Measurements from ENCODE around the gene MS4A13. TPM values are rescaled to one million over a fixed set of nuclear protein-coding genes. Genes with fewer than 3 reads are reported as not detected.
A peak's percentile ranks its signal among the peaks of the same experiment; 100 is the strongest.
"Not testable (repeated sequence)": the region's sequence is repeated elsewhere in the genome, so short reads cannot be mapped to it uniquely, and the experiment has no call there.

MS4A13 gene, protein sequence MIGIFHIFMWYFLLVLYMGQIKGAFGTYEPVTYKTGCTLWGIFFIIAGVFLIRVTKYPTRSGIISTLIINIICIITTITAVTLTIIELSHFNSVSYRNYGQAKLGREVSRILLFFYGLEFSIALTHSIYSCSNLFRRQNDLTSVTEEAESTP
- total RNA-seq (2014; rRNA removed; shearing (Covaris generic)) = 0.86 TPM in 1 of 2 replicates, not detected in the other

DNA sequence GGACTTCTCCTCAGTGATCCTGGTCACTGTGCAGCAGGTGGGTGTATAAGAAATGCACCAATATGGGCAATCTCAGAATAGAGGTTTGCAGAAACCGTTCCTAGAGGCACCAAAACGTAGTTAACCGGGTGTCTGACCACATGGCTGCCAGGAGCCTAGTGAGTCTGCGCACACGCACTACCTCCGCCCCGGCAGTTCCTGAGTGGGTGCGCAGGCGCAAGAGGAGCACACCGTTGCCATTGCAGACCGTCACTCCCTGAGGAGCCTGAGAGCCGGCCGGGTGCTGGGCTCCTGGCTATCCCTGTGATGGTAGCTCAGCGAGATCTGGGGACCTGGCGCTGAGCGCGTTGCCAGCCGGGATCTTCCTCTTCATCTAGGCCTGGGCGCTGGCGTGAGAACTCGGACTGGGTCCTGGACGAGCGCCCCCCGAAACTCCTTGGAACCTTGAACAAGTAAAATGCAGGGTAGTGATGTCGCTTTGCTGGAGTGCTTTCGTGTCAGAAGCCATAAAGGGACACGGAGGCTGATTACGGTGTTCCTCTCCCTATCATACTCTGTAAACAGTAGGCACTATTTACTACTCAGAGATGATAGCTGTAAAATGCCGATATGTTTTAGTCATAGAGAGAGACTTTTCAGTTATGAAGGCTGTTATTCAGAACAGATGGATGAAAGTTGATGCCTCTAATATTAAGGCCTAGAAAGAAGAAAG is at the start of gene MS4A13:
MS4A13 (plus strand) TSS at position 249 of the 712 bp plus-strand sequence. CDS start 2,692 bp downstream, outside the sequence.
- DNase-seq (ENCODE audit: low read depth) = peak; percentile 95

DNA sequence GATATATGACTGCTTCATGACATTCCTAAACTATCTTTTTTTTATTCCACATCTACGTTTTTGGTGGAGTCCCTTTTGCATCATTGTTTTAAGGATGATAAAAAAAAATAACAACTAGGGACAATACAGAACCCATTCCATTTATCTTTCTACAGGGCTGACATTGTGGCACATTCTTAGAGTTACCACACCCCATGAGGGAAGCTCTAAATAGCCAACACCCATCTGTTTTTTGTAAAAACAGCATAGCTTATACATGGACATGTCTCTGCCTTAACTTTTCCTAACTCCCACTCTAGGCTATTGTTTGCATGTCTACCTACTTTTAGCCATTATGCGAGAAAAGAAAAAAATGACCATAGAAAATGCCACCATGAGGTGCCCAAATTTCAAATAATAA is 46.4 kb upstream of the MS4A13 start:
- no peak for DNase-seq (ENCODE audit: low read depth)

DNA sequence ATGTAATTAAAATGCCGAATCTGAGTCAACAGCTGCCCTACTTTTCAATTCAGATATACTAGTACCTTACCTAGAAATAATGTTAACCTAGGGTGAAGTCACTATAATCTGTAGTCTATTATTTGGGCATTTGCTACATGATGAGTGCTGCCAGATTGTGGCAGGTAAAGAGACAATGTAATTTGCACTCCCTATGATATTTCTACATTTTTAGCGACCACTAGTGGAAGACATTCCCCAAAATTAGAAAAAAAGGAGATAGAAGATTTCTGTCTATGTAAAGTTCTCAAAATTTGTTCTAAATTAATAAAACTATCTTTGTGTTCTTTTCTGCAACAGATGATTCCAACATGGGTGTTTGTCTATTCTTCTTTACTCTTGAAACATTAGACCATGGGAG is 45.5 kb upstream of the MS4A13 start:
- DNase-seq (ENCODE audit: low read depth) = no peak

DNA sequence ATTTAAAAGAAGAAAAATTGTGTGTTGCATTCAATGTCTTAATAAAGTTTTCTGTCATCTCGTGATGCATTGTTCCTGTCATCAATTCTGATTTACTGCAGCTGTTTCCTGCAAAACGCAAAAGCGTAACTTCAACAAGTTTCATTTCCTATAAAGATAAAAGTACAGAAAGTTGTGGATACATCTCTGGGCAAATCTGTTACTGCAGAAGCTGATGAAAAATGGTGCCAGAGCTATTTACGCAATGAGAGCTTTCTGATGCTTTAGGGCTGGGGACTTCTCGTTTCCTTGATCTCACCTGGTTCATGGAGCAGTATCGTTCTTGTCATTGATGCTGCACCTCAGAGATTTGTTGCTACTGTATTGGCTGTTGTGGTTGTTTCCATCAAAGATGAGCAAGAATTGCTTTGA is 38.2 kb upstream of the MS4A13 start:
- DNase-seq (ENCODE audit: low read depth) = no peak

DNA sequence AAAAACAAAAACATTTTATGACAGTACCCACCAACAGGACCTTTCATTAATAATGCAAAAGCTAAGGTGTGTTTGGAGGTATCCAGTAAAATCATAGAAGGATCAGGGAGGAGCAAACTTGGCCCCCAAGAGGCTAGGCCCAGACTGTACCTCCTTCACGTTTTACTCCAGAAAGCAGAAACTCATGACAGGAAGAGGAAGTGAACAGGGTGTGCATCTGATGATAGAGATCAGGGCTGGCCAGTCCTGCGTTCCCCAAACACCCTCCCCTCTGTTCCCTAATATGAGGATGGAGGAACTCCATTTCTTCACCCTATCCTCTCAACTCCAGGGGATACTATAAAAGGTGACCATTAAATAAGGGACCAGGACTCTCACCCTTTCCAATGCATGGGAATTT is 32.8 kb upstream of the MS4A13 start:
- no peak for DNase-seq (ENCODE audit: low read depth)

DNA sequence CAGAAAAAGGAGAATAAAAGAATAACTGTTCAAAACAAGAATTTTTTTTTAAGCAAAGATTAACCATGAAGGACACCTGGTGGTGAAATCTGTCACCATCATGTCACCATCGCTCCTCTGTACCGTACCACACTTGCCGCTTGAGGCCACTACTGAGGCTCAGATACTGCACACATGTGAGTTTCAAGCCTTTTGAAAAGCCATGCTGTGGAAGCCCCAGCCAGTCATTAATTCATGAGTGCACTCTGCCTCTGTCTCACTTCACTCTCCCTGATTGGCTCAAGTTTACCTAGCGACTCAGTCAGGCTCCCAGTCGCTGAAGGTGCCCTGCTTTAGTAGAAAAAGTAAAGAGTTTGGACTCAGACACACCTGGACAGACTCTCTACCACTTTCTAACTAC is 29.2 kb upstream of the MS4A13 start:
- peak; percentile 60 for DNase-seq (ENCODE audit: low read depth)

DNA sequence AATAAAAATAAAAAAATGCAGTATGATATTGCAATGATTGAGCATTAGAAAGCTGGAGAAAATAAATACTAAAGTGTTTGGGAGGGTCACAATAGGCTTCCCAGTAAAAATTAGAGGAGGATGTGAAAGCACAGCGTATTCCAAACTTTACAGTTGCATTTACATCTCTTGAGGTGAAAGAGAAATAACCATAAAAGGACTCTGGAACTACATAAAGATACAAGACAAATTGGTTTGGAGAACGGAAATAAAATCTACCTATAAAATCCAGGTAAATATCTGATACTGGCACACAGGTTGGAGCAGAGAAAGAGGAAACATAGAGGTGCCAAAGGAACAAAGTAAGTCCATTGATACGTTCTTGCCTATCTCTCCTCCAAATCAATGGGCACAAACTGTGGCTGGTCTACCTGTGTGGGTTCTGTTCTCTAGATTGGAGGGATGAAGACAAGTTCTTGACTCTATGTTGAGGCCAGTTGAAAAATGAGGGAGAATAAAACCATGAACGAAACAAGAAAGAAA is 22.6 kb upstream of the MS4A13 start, which contains the start of gene MS4A12:
MS4A12 (plus strand) TSS at position 291 of the 522 bp plus-strand sequence. CDS start 4,541 bp downstream, outside the sequence.
- no peak for DNase-seq (ENCODE audit: low read depth)

DNA sequence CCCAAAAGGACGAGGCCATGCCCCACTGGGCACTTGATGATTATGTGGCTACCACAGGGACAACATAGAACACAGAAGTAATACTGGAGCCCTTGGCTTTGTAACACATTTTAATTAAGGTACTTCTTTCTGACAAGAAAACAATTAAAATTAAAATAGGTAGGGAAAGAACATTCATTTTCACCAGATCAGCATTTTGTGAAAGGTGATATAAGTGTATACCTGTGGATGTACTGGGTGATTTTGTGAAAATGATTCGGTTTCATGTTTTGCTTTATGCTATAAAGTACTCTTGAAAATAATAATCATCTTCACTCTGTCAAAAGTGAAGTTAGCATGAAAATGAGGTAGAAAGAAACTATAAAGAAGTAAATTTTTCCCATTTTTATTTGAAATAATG is 21.7 kb upstream of the MS4A13 start:
- DNase-seq (ENCODE audit: low read depth) = no peak

DNA sequence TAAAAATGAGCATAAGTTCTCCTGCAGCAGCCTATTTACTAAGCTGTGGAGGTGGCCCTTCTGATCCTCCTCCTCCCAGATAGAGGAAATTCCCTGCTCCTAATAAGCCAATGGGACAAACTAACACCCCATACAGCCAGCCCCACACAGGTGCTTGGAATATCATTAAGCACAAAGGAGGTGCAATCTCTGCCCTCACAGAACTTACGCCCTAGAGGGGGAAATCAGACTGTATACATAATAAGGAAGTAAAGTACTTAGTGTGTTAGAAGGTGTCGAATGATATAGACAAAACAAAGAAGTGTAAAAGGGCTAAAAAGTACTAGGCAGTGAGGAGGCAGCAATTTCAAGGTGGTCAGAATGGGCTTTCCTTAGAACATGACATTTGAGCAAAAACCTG is 16.8 kb upstream of the MS4A13 start:
- no peak for DNase-seq (ENCODE audit: low read depth)

DNA sequence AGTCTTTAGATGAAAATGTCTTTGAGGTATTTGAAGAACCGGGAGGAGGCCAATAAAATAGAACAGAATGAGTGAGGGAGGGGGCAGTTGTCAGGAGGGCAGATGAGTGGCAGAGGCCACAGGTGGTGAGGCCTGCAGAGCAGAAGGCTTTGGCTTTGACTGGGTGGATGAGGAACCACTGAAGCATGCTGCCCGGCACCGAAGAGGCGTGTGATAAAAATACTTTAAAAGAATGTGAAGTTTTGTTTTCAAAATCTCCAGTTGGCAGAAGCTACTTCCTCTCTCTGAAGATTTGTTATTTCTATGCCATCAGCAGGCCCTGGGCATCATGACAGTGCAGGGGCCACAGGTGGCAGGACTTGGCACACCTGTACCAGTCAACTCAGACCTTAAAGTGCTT is 16.3 kb upstream of the MS4A13 start:
- no peak for DNase-seq (ENCODE audit: low read depth)

DNA sequence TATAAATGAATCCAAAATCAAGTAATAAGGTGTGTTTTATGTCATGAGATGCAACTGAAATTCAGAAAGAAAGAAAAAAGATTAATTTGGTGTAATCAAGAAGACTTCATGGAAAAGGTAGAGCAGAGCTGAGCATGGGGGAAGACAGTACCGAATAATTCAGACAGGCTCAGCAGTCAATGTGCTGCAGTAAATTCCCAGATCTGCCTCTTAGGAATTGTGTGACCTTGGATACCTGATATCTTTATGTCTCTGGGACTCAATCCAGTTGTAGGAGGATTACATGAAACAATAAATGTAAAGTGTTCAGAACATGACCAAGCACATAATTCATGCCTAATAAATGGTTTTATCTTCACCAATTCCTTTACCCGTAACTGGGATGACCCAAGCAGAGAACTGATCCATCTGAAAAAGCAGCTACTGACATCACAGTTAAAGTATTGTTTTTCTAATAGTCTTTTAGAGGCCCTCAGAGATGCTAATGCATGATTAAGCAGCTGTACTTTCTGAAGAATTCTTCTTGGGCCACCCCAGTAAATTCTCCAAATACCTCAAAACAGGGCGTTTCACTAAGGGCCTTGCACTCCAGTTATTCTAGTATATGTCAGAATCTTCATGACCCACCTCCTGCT is 14.8 kb upstream of the MS4A13 start:
- no peak for DNase-seq (ENCODE audit: low read depth)

DNA sequence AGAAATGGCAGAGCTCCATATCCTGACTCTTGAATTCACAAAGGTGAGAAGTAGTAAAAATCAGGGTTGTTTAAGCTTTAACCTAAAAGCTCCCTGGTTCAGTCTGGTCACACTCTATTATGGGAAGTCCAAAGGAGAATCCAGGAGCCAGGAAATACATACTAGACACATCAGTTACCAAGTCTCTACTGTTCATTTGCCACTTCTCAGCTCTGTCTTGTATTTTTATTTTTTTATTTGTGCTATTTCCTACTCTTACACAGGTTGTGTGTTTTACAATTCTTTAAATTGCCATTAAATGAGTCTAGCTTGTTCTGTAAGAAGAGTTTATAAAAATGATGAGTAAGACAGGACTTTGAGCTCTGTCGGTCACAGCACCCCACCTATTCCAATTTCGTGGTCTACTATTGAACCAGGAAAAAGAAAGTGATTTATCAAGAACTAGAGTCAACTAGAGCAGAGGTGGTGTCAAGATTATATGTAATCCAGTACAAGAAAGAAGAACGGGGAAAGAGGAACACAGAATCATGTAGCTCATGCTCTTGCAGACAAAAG is 12.9 kb upstream of the MS4A13 start:
- no peak for DNase-seq (ENCODE audit: low read depth)

DNA sequence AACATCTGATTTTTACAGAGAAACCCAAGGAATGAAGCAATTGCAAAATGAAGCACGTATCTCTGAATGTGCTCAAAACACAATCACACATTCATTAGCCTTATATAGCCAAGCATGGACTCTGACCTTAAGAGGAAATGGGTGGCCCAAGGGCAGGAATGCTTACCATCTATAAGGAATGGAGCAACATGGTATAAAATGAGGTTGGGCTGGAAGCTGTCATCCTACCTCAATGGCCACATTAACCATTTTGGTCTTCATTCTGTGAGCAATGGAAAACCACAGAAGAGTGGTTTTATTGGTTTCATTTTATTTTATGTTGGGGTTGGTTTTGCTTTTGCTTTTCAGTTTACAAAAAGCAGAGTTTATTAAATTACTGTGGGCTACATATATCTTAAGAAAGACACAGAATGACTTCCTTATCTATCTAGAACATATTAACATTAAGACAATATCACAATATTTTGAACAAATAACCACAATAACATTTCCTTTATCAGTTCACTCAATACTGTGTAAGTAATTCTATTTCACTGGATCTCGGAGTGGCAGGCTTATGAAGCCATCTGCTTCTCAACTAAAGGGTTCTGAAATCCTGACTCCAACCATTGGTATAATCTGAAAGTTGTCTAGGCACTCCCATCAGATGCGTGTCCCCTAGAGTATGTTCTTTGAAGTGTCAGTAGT is 10.8 kb upstream of the MS4A13 start:
- no peak for DNase-seq (ENCODE audit: low read depth)

DNA sequence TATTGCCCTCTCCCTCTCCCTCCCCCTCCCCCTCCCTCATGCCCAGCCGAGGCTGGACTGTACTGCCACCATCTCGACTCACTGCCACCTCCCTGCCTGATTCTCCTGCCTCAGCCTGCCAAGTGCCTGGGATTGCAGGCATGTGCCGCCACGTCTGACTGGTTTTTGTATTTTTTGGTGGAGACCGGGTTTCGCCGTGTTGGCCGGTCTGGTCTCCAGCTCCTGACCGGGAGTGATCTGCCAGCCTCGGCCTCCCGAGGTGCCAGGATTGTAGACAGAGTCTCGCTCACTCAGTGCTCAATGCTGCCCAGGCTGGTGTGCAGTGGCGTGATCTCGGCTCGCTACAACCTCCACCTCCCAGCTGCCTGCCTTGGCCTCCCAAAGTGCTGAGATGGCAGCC is 5.6 kb upstream of the MS4A13 start:
- not testable (repeated sequence) for DNase-seq (ENCODE audit: low read depth)

DNA sequence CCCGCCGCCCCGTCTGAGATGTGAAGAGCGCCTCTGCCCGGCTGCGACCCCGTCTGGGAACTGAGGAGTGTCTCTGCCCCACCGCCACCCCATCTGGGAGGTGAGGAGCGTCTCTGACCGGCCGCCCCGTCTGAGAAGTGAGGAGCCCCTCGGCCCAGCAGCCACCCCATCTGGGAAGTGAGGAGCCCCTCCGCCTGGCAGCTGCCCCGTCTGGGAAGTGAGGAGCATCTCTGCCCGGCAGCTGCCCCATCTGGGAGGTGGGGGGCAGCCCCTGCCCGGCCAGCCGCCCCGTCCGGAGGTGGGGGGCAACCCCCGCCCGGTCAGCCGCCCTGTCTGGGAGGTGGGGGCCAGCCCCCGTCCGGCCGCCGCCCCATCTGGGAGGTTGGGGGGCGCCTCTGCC is 5.0 kb upstream of the MS4A13 start:
- not testable (repeated sequence) for DNase-seq (ENCODE audit: low read depth)

DNA sequence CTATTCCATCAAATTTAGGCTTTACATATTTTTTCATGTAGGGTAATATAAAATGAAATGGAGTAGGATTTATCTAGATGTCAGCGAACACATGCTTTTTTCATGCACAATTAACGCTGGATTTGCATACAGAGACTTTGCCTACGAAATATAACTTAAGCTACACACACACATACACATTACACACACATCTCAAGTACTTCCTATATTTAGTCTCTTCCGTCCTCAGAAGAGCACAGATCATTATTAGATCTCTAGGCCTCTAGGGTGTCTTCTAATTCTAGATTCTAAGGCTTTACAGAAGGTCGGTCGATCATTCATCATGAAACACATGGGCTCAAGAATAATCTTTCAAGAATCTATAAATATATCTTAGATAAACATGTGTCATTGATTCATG is 3.8 kb upstream of the MS4A13 start:
- DNase-seq (ENCODE audit: low read depth) = no peak

DNA sequence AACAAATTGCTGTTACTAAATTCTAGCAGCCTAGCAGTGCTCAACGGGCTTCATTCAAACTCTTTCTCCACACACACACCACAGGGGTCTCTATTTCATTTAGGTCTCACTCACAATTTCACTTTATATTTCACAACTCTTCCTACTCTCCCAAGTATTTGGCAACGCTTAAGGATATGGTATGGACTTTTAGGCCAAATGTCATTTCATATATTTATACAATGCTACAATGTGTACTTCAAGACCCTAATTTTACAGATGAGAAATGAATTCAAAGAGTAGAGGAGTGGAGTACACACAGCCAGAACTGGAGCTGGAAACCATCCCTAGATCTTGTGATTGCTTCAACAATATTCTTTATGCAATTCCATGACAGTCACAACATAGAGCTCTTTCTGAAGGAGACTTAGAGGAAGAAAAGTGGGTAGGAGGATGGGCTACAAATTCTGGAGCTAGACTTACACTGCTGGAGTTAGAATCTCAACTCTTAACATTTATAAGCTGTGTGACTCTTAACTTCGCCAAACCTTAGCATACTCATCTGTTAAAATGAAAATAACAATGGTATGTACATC is 2.5 kb upstream of the MS4A13 start:
- no peak for DNase-seq (ENCODE audit: low read depth)

DNA sequence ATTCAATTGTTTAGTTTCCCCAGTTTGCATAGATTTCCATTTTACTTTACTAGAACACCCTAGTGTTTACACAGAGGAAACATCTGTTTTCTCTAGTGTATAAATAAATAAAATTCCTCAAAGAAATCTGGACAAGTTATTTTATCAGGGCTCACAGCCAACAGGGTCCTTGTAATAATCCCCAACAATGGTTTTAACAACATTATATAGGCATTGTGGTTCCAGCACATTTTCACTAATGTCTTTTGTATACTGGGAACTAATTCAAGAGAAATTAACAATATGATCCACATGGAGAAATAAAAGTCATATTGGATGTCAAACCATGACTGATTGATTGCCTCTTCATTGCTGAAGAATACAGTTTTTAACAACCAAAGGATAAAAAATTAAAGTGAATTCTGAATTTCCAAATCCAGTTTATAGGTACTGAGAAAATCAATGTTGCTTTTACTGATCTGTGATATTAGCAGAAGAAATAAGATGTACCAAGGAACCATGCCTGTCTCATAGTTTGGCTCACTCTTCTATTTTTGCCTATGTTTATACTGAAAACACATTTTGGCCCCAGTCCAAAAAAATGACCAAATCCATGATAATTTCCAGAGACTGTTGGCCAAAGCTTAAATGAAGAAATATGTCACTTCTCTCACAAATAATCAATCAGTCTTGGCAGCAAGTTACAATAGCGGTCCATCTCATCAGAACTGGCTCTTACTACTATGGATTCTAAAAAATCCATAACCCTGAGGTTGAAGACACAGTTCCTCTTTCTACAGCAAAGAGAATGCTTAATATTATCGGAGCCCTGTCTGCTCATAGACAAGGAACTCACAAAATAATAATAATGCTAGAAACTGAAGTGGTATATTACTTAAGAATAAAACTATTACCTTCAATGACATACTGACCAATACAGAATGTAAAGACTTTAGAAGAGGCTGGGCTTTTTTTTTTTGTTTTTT is 1.4 kb upstream of the MS4A13 start:
- no peak for DNase-seq (ENCODE audit: low read depth)

DNA sequence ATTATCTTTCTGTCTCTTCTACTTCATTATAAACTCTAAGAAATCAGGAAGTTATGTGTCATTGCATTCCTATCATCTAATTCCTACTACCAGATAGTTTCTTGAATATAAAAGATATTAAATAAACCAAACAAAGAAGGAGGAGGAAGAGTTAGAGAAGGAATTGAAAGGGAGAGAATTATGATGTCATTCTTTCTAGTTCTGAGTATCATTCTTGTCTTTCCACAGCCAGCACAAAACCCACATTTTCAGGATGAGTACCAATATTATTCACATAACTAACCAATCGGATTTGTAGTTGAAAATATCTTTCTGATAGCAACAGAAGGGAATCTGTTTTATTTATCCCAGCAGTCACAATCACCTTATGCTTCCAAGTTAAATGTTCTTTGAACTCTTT is 13.3 kb downstream of the MS4A13 start:
- DNase-seq (ENCODE audit: low read depth) = no peak

DNA sequence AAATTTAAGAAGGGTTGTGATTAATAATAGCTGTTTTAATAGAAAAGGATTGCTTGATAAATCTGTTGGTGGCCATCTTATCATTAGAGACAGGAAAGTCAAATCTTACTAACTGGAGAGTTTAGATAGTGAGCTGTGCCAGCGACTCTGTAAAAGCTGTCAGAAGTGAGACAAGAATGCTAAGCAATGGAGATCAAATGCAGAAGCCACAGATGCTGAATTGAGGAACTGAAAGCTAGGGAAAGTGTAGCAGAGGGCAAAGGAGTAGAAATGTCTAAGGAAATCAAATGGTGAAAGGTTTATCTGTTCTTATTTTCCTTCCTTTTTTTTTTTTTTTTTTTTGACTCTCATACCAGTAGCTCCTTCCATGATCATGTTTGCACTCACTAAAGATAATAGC is 13.7 kb downstream of the MS4A13 start:
- DNase-seq (ENCODE audit: low read depth) = no peak

Measured in Daoy (cell line).